HG03039 (cell line): ENCODE measurements around the gene C1QBP.
"Not testable (repeated sequence)": the region's sequence is repeated elsewhere in the genome, so short reads cannot be mapped to it uniquely, and the experiment has no call there.

Source experiments
- ATAC-seq: cut with Tn5 transposase; IDR thresholded peaks from one replicate; pipeline ENCODE4 v1.9.1; 2021; ENCODE audit warnings: mild to moderate bottlenecking, moderate library complexity; ENCODE audit not compliant: unreplicated experiment

C1QBP gene

DNA sequence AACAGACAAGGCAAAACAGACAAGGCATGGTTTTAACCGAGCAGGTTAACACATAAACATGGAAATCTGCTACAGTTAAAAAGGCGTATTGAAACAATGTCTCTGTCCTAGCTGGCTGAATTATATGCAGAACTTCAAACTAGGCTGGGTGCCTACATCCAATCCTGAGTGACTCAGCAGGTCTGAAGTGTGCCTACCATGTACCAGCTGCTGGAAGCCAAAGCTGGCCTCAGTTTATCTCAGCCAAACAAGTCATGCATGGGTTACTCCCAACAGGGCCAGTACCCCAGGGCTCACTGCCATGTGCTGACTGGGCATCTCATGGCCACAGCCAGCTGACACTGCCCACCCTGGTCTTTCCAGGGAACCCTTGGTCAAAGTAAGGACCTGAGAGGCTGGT lies 4.0 kb downstream of the C1QBP start:
- ATAC-seq = no peak

DNA sequence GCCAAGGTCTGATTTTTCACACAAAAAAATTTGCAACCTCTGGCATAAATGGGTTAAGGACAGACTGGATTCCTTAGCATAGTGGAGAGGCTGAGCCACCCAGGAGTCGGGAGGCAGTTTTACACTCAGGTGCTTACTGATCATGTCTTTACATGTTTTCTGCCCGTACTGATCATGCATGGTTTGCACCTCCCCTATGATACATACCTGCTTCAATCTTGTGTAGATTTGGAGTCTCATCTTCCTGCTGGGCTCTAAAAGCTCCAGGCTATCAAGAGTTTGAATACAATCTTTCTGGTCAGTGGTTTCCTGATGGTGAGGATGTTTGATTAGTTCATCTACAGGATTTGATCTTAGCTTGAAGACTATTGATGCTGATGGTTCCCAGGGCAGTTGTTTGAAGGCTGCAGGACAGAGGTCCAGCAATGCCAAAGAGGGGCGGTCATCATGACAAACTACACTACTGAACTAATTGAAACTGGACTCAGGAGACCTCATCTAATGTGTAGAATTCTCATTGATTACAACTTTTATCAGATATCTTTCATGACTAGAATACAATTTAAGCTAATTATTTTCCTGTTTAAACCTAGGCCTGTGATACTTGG lies 6.9 kb downstream of the C1QBP start:
- ATAC-seq = no peak

DNA sequence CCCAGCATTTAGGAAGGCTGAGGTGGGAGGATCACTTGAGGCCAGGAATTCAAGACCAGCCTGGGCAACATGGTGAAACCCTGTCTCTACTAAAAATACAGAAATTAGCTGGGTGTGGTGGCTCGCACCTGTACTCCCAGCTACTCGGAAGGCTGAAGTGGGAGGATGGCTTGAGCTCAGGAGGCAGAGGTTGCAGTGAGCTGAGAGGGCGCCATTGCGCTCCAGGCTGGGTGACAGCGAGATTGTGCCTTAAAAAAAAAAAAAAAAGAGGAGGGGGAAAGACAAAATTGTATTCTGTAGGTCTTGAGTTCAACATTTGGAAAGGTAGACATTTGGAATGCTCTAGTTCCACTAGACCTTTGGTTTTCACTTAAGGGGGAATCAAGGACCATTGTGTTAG lies 7.7 kb downstream of the C1QBP start:
- ATAC-seq = not testable (repeated sequence)

DNA sequence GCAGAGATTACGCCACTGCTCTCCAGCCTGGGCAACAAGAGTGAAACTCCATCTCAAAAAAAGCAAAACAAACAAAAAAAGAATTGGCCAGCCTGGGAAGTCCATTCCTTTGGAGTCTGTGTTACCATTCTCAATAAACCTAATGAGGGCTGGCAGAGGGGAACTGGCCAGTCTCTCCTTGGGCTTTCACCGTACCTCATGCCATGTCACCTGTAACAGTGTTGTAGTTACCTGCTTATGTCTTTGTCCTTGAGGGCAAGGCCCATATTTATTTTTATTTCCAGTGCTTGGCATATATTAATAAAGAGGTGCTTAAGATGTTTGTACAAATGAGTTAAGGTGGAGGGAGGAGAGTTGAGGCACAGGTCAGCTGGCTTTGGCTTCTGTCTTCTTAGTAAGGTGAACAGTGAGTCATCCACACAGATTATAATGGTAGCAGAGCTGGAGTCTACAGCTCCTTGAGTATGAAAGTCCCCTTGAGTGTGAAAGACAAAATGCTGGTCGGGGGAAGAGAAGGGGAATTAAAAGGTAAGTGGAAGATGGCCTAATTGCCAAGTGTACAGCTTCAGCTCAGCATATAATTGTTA lies 8.4 kb downstream of the C1QBP start:
- ATAC-seq = no peak

DNA sequence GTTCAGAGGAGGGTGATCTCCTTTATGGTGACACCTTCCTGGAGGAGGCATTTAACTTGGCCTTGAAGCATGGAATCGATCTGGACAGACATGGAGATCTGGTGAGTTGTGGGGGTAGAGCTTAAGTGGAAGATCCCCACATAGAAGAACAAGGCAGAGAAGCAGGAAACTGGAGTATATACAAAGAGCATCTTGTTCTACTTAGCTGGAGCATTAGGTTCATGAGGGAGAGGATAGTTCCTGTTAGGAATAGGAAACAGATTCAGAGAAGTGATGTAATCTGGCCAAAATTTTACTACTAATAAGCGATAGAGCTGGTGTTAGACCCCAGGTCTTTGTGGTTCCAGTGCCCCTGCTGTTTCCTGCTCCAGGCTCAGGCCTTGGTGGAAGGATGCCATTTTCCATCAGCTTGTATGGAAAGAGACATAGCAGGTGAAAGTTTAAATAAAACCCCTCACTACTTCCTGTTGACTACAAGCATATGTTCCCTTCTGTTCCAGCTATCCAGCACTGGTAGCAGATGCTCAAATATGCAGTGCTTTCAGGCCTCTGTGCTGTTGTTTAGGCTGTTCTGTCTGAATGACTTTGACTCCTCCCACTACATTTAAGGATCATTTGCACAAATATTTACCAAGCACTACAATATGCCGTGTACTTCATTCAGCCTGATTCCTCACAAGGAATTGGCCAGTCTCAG lies 9.6 kb downstream of the C1QBP start:
- ATAC-seq = no peak

DNA sequence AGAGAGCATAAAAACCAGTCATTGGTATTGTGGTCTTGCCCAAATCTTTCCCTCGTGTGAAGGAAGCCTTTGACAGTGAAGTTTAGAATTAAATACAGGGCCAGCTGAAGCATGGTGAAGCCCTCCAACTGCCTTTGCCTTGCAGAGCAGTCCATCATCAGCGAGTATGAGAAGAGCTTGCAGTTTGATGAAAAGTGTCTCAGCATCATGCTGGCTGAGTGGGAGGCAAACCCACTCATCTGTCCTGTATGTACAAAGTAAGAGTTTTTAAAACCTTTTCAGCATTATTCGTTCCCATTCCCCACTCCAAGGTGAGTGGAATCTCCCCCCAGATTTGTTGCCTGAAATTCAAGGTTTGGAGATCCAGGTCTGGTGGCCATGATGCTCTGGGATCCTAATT lies 13.1 kb downstream of the C1QBP start:
- no peak for ATAC-seq

DNA sequence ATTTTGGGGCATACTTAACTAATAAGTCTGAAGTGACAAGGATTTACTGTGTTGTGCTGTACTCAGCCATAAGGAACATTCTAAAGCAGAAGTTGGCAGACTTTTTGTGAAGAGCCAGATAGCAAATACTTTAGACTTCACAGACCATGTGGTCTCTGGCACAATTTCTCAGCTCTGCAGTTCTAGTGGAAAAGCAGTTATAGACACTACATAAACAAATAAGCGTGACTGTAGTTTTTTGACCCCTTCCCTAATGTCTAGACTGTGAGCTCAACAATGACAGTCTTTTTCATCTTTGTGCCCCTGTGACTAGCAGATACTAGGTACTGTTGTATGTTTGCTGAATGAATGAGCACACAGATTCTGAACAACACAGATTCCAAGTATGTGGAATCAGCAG lies 14.0 kb downstream of the C1QBP start:
- ATAC-seq = no peak

DNA sequence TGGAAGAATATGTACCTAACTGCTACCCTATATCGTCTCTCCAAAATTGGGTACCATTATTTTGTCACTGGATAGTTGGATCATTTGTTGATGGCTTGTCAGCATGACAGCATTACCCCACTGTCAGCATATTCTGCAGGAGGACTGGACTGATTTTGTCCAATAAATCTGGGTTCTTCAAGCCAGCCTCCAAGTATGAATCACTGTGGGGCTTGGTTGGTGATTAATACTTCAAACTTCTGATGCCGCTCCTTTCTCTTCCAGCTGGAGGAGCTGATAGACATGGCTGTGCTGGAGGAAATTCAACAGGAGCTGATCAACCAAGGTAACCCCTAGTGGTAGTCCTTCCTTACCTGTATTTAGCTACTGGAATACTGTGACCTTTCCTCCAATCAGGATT lies 16.4 kb downstream of the C1QBP start:
- ATAC-seq = no peak

DNA sequence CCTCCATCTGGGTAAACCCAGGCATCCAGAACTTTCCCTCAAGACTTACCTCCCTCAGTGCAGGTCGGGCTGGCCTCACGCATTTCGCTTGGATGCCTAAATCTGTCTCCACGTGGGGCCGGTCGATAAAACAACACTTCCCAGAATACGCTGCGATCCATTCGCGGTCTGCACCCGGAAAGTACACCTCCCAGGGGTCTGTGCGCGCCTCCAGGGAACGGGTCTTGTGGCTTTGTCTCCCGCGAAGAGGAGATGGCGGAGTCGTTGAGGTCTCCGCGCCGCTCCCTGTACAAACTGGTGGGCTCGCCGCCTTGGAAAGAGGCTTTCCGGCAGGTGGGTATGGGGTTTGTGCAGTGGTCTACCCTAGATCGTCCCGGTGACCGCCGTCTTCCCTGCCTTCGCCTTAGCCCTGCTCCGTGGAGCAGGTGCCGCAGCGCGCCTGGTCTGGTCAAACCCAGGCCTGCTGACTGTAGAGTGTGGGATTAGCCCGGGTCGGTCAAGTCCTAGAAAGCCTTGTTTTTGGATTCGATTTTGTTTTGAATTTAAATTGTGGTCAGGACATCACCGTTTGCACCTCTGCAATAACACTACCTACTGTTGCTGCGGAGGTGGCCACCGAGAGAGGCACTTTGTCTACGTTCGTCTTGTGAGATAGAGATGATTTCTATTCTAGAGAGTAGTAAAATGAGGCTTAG lies 18.8 kb downstream of the C1QBP start, which contains the start of gene RPAIN:
Gene RPAIN (plus strand): TSS at position 224 of the 695 bp plus-strand sequence. CDS start 29 bp downstream, at position 253.
- ATAC-seq = peak; percentile 44

DNA sequence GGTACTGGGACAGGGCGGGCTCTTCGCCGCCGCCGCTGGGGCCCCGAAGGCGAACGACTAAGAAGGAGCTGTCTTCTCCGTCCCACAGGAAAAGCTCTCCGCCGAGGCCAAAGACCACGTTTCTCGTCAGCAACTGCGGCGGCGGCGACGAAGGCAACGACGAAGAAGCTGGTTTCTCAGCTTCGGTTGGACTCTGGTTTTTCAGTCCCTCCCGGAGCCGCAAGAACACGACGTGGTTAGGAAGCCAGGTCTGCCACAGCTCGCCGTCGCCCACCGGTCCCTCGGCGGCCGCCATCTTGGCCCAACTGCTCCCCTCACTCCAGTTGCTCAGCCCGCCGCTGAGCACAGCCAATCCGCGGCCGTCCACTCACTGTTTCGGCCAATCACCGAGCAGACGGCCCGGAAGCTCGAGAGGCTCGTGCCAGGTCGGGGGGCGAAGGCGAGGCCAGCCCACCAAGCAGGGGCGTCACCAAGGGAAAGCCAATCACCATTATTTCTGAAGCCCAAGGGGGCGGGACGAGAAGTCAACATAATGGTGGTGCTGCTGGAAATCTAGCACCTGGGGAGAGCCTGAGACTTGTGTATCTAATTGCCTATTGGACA lies 19.5 kb downstream of the C1QBP start, which contains the start of gene NUP88:
Gene NUP88 (minus strand): TSS at position 307 of the 603 bp plus-strand sequence. CDS start 12 bp downstream, at position 295.
- peak; percentile 84 for ATAC-seq

DNA sequence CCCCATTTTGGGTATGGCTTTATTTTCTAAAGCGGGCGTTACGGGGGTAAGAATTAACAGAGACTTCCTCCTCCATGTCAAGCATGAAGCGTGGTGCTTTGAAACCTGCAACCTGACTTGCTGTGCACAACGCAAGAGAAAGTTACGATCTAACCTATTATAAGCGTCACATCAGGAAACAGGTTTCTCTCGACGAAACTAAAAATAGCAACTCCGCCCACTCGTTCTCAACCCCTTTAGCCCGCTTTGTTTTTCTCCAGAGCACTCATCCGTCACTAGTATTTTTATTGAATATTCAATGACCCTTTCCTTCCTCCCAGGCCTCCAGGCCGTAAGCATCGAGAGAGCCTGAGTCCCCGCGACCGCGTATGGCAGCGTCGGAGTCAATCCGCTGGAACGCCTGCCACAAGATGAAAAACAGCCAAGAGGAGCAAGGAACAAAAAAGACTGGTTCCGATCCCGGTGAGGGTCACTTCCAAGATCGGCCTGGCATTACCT lies 20.0 kb downstream of the C1QBP start:
- ATAC-seq = peak; percentile 25

DNA sequence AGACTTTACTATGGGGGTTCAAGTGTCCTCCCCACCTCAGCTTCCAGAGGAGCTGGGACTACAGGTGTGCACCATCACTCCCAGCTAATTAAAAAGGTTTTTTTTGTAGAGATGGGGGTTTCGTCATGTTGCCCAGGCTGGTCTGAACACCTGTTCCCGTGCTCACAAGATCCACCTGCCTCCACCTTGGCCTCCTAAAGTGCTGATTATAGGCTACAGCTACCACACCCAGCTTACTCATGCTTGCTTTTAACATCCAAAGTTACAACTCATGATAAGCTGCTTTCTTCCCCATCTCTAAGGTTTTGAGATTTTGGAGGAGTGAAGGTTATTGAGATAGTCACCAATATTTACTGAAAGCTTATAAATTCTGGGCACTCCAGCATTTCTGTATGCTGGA lies 22.1 kb downstream of the C1QBP start:
- no peak for ATAC-seq

DNA sequence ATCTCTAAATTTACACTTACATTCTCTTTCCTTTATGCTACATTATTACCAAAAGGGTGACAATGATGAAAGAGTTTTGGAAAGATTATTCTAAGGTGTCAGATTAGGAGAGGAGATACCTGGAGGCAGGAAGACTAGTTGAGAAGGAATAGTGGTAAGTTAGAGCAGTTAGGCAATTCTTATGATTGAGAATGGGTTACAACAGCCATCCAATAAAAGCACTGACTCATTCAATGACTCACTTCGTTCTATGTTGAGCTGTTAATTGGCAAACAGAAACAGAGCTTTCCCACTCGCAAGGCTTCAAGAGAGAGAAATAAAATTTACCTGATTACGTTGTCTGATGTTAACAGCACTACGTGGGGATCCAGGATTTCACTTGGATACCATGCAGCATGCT lies 25.3 kb downstream of the C1QBP start:
- ATAC-seq = no peak

DNA sequence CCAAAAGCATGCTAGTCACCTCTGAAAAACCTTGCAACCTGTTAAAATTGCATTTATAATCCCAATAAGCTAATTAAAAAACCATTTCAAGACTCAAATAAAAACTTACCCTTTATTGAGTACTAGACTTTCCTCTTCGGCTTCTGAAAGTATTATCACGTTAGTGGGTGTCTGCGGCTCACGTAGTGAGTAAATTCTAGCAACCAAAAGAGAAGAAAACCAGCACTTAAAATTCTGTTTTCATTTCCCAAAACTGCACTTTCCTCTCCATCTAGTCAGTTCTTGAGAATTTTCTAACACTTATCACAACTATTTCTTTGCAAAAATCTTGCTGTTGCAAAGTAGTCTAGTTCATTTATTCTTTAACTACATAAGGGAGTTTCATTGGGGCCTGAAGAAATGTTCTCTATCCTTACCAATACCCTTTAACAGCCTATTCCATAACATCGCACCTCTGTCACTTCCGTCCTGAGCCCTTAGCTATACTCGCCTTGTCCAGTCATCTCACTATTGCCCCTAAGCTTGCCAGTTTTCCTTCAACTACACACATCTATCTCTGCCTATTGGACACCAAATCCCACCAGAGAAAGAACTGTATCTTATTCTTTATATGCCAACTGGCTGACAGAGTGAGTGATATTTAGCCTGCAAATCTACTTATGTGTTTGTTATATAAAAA lies 28.2 kb downstream of the C1QBP start:
- ATAC-seq = no peak

DNA sequence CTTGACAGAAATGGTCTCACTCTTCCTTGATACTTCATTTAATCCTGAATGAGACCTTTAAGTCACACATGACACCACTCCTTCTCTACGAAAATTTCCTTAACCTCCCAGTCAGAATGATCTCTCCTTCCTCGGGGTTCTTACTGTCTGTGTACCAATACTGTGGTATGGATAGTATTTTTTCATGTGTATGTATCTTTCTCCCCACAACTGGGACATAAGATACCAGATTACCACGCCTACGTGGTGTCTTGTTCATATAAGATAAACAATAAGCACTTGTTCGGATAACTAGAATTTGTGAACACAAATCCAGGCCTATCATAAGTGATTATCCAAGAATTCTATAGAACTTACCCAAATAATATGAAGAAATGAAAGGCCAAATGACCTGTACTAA lies 30.8 kb downstream of the C1QBP start:
- no peak for ATAC-seq

DNA sequence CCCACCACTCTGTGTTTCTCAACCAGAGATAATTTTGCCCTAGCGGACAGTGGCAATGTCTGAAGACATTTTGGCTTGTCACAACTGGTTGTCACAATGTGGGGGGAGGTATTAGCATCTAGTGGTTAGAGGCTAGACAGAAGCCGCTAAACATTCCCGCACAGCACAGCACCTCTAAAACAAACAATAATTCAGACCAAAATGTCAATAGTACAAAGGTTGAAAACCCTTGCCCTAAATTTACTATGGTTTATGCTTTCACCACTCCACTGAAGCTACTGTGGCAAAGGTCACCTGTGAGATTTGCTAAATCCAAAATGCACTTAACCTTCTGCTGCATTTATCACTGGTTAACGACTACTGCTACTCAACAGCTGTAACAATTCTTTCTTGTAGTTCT lies 33.6 kb downstream of the C1QBP start:
- no peak for ATAC-seq

DNA sequence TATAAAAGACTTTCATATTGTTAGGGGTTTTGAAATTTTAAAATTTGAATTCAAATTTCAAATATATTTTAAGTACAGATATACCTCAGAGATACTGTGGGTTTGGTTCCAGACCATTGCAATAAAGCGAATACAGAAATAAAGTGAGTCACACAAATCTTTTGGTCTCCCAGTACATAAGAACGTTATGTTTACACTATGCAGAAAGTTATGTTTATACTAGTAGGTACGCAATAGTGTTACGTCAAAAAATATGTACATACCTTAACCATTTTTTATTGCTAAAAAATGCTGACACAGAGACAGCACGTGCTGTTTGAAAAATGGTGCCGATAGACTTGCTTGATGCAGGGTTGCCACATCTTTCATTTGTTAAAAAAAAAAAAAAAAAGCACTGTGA lies 39.2 kb downstream of the C1QBP start:
- ATAC-seq = no peak

DNA sequence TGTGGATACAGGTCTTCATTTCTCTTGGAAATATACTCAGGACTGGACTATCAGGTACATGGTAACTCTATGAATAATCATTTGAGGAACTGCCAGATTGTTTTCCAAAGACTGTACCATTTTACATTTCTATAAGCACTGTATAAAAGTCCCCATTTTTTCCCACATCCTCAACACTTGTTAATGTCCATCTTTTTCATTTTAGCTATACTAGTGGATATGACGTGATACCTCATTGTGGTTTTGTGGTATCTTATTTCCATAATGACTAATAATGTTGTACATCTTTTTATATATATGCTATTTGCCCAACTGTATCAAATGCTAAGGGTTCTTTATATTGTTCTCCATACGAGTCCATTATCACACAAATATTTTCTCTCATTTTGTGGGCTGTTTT lies 42.3 kb downstream of the C1QBP start:
- ATAC-seq = no peak

DNA sequence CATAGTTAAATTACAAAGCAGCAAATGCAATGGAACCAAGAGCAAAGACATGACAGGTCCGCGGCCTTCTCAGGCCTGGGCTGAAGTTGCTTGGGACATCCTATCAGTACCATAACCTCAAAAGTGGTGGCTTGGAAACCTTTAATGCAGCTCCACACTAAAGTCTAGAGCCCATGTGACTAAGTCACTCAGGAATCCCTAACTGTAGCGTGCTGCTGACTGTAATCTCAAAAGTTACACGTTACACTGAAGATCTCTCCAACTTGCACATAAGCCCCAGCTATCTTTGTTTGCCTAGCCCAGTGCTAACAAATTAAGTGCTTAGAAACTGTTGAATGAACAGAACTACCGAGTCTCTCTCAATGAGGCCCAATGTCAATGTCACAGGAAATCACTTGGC lies 47.3 kb downstream of the C1QBP start:
- ATAC-seq = no peak
